Keratinocyte (primary cell): ENCODE measurements around the gene SMARCC1. TPM values are rescaled to one million over a fixed set of nuclear protein-coding genes. Genes with fewer than 3 reads are reported as not detected.

Source experiments
- DNase-seq: peaks from one replicate; pipeline ENCODE4 v3.0.0-alpha.2; 2011; ENCODE audit warnings: low read depth, missing footprints, low spot score
- FAIRE-seq: peaks from 2 replicates; lab custom pipeline; 2011; peaks lifted over from hg19 to GRCh38; lab: Jason Lieb, UNC
- H2AFZ ChIP-seq: 2 replicates; pipeline ENCODE4 v1.6.0; 2012; ENCODE audit warnings: low read length, control low read depth, inconsistent platforms; ENCODE audit not compliant: control insufficient read depth
- H3K27ac ChIP-seq: 2 replicates; pipeline ENCODE4 v1.5.1; 2011; ENCODE audit warnings: low read length; ENCODE audit not compliant: control insufficient read depth, insufficient read depth
- H3K27me3 ChIP-seq: 3 replicates; pipeline ENCODE4 v1.6.0; 2011; ENCODE audit warnings: low read length; ENCODE audit not compliant: control insufficient read depth, insufficient read depth; ENCODE audit errors: extremely low read depth
- H3K36me3 ChIP-seq, 2 experiments: 2 replicates in 1 of 2; 3 replicates in 1 of 2; pipeline ENCODE4 v1.5.1; 2011; ENCODE audit warnings: low read length in 2 of 2, mild to moderate bottlenecking in 1 of 2; ENCODE audit not compliant: control insufficient read depth in 2 of 2, insufficient read depth in 2 of 2; ENCODE audit errors: extremely low read depth in 1 of 2
- H3K4me1 ChIP-seq: 3 replicates; pipeline ENCODE4 v1.5.1; 2011; ENCODE audit warnings: low read length; ENCODE audit not compliant: control insufficient read depth, insufficient read depth; ENCODE audit errors: extremely low read depth
- H3K4me2 ChIP-seq: 3 replicates; pipeline ENCODE4 v1.6.0; 2011; ENCODE audit warnings: low read depth, low read length; ENCODE audit not compliant: control insufficient read depth, insufficient read depth; ENCODE audit errors: extremely low read depth
- H3K4me3 ChIP-seq, 3 experiments: fragments of 200-600 bp in 1 of 3; sonication (generic) in 1 of 3; 2 replicates in 2 of 3; 3 replicates in 1 of 3; pipeline ENCODE4 v1.5.1; 2011 to 2016; ENCODE audit warnings: low read length in 3 of 3, mild to moderate bottlenecking in 3 of 3, control low read depth in 2 of 3, inconsistent platforms in 1 of 3, low read depth in 1 of 3, mixed read lengths in 1 of 3, mixed run types in 1 of 3, moderate library complexity in 1 of 3; ENCODE audit not compliant: control insufficient read depth in 2 of 3, insufficient read depth in 2 of 3; ENCODE audit errors: extremely low read depth in 1 of 3
- H3K79me2 ChIP-seq: 2 replicates; pipeline ENCODE4 v1.6.0; 2012; ENCODE audit warnings: low read length; ENCODE audit not compliant: control insufficient read depth, insufficient read depth
- H3K9ac ChIP-seq: 3 replicates; pipeline ENCODE4 v1.6.0; 2011; ENCODE audit warnings: low read length; ENCODE audit not compliant: control insufficient read depth, insufficient read depth; ENCODE audit errors: extremely low read depth
- H3K9me1 ChIP-seq: 3 replicates; pipeline ENCODE4 v1.6.0; 2011; ENCODE audit warnings: low read length; ENCODE audit not compliant: control insufficient read depth, insufficient read depth; ENCODE audit errors: extremely low read depth
- H3K9me3 ChIP-seq: 2 replicates; pipeline ENCODE4 v1.5.1; 2012; ENCODE audit warnings: low read depth, low read length; ENCODE audit not compliant: control insufficient read depth
- H4K20me1 ChIP-seq: 3 replicates; pipeline ENCODE4 v1.6.0; 2011; ENCODE audit warnings: low read length; ENCODE audit not compliant: control insufficient read depth, insufficient read depth; ENCODE audit errors: extremely low read depth
- EZH2 ChIP-seq: IDR thresholded peaks from one replicate; pipeline ENCODE4 v1.6.1; 2012; ENCODE audit warnings: inconsistent platforms, mild to moderate bottlenecking, low read length, moderate library complexity
- dilution Hi-C: fragments of 300-500 bp; cut with MboI; formaldehyde crosslinking; loops from one replicate; pipeline ENCODE4 v1.7.0; 2020; ENCODE audit warnings: low sequenced_read_pairs; ENCODE audit not compliant: extremely low pct_ligation_motif_present
- polyA plus RNA-seq, 5 experiments: library from polyadenylated mRNA; depleted of rRNA in 3 of 5; stranded (reverse) in 3 of 5; stranded (forward) in 1 of 5; unstranded in 1 of 5; fragments of >200 nt; gene quantifications; 1 replicate in 1 of 5; 2 replicates in 3 of 5; 3 replicates in 1 of 5; pipeline versions ENCODE4 v1.2.1 to v1.2.3, GENCODE V29; 2011 to 2012; ENCODE audit warnings: missing spikeins in 2 of 5, low read depth in 1 of 5, low replicate concordance in 1 of 5
- TF ChIP-seq, protein P1 (sequence below), 3 experiments: IDR thresholded peaks in 1 of 3; conservative IDR thresholded peaks in 1 of 3; optimal IDR thresholded peaks in 1 of 3; 2 replicates in 2 of 3; 3 replicates in 1 of 3; pipeline versions ENCODE3 to v1.5.1; 2011; ENCODE audit warnings: low read length in 3 of 3, mild to moderate bottlenecking in 3 of 3, moderate library complexity in 2 of 3, control low read depth in 1 of 3, inconsistent platforms in 1 of 3; ENCODE audit not compliant: insufficient read depth in 2 of 3; ENCODE audit errors: extremely low read depth in 1 of 3

Gene SMARCC1
- polyA plus RNA-seq, 1 donor (not counting 4 experiments of a cell fraction or from before 2014, with no cell fraction given) = 39.7 TPM

DNA sequence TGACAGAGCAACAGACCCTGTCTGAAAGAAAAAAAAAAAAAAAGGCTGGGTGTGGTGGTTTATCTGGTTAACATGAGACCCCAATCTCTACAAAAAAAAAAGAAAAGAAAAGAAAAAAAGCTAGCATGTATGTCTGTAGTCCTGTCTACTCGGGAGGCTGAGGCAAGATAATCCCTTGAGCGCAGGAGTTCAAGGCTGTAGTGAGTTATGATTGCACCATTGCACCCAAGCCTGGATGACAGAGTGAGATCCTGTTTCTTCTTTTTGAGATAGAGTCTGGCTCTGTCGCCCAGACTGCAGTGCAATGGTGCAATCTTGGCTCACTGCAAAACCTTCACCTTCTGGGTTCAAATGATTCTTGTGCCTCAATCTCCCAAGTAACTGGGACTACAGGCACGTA lies 12.9 kb upstream of the SMARCC1 start:
- DNase-seq = no peak
- Histone ChIP-seq H3K4me3 (no peak overlapping the region), H3K9me1 (no peaks in the 10 kb centered on the region), H3K79me2 (no peaks in the 10 kb centered on the region), H2AFZ (no peak overlapping the region), H3K27me3 (no peaks in the 10 kb centered on the region), H3K9me3 (no peaks in the 10 kb centered on the region), H3K36me3 (no peaks in the 10 kb centered on the region), H4K20me1 (no peaks in the 10 kb centered on the region), H3K27ac (no peak overlapping the region), H3K9ac (no peak overlapping the region), H3K4me1 (no peaks in the 10 kb centered on the region), H3K4me2 (no peak overlapping the region)
- dilution Hi-C loops = no loop called here
- TF ChIP-seq, protein P1, sequence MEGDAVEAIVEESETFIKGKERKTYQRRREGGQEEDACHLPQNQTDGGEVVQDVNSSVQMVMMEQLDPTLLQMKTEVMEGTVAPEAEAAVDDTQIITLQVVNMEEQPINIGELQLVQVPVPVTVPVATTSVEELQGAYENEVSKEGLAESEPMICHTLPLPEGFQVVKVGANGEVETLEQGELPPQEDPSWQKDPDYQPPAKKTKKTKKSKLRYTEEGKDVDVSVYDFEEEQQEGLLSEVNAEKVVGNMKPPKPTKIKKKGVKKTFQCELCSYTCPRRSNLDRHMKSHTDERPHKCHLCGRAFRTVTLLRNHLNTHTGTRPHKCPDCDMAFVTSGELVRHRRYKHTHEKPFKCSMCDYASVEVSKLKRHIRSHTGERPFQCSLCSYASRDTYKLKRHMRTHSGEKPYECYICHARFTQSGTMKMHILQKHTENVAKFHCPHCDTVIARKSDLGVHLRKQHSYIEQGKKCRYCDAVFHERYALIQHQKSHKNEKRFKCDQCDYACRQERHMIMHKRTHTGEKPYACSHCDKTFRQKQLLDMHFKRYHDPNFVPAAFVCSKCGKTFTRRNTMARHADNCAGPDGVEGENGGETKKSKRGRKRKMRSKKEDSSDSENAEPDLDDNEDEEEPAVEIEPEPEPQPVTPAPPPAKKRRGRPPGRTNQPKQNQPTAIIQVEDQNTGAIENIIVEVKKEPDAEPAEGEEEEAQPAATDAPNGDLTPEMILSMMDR (optimal IDR thresholded peaks at IDR 0.05 in 1 of 3, IDR thresholded peaks at IDR 0.05 in 1 of 3, conservative IDR thresholded peaks at IDR 0.05 in 1 of 3; ENCODE audit: extremely low read depth in 1 of 3, insufficient read depth in 2 of 3, low read length in 3 of 3) = no peak
- no peak for TF ChIP-seq EZH2
- no peak for FAIRE-seq

DNA sequence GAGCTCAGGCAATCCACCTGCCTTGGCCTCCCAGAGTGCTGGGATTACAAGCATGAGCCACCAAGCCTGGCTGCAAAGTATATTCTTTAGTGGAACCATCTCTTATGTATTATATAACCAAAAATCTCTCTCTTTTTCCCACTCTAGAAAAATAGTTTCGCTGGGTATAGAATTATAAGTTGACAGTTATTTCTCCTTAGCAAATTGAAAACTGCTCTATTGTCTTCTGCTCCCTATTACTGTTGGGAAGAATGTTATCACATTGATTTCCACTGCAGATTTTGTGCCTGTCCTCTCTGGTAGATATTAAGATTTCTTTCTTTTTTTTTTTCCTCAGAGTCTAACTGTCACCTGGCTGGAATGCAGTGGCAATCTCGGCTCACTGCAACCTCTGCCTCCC lies 11.0 kb upstream of the SMARCC1 start:
- Histone ChIP-seq H3K4me1 (no peaks in the 10 kb centered on the region), H3K27me3 (no peaks in the 10 kb centered on the region), H3K9me1 (no peaks in the 10 kb centered on the region), H3K27ac (no peak overlapping the region), H3K9me3 (no peaks in the 10 kb centered on the region), H4K20me1 (no peaks in the 10 kb centered on the region), H3K36me3 (no peaks in the 10 kb centered on the region), H2AFZ (no peak overlapping the region), H3K79me2 (no peaks in the 10 kb centered on the region), H3K4me3 (no peak overlapping the region), H3K9ac (no peak overlapping the region), H3K4me2 (no peak overlapping the region)
- no peak for TF ChIP-seq EZH2
- TF ChIP-seq, protein P1 (optimal IDR thresholded peaks at IDR 0.05 in 1 of 3, IDR thresholded peaks at IDR 0.05 in 1 of 3, conservative IDR thresholded peaks at IDR 0.05 in 1 of 3; ENCODE audit: extremely low read depth in 1 of 3, insufficient read depth in 2 of 3, low read length in 3 of 3) = no peak
- dilution Hi-C loops = no loop called here
- FAIRE-seq (no peak), DNase-seq (no peak)
